Stomach smooth muscle (tissue), 2 donors: ENCODE results near the gene PACSIN3.
A peak's percentile ranks its signal among the peaks of the same experiment; 100 is the strongest.
"Not testable (repeated sequence)": the region's sequence is repeated elsewhere in the genome, so short reads cannot be mapped to it uniquely, and the experiment has no call there.

Experiments used
- H3K27ac ChIP-seq: one replicate; pipeline ENCODE4 v1.7.0; 2013; ENCODE audit warnings: mild to moderate bottlenecking, low read length, inconsistent platforms
- H3K27me3 ChIP-seq, 2 donors: one replicate each; pipeline ENCODE4 v1.7.0; 2013; ENCODE audit warnings: low read length in 2 of 2; ENCODE audit not compliant: insufficient read depth in 2 of 2, control insufficient read depth in 1 of 2
- H3K36me3 ChIP-seq, 2 donors: one replicate each; pipeline ENCODE4 v1.7.0; 2013; ENCODE audit warnings: low read length in 2 of 2; ENCODE audit not compliant: control insufficient read depth in 2 of 2, insufficient read depth in 2 of 2
- H3K4me1 ChIP-seq: one replicate; pipeline ENCODE4 v1.7.0; 2013; ENCODE audit warnings: low read length; ENCODE audit not compliant: control insufficient read depth, insufficient read depth
- H3K4me3 ChIP-seq, 2 donors: one replicate each; pipeline ENCODE4 v1.7.0; 2013; ENCODE audit warnings: low read length in 2 of 2
- H3K9ac ChIP-seq, 2 donors: one replicate each; pipeline ENCODE4 v1.7.0; 2013; ENCODE audit warnings: low read length in 2 of 2, mild to moderate bottlenecking in 1 of 2
- H3K9me3 ChIP-seq, 2 donors: one replicate each; pipeline ENCODE4 v1.7.0; 2013; ENCODE audit warnings: low read length in 2 of 2; ENCODE audit not compliant: control insufficient read depth in 2 of 2
- donor health status: healthy.
- donor health status: Pancreatic carcinoma.

PACSIN3 gene

DNA sequence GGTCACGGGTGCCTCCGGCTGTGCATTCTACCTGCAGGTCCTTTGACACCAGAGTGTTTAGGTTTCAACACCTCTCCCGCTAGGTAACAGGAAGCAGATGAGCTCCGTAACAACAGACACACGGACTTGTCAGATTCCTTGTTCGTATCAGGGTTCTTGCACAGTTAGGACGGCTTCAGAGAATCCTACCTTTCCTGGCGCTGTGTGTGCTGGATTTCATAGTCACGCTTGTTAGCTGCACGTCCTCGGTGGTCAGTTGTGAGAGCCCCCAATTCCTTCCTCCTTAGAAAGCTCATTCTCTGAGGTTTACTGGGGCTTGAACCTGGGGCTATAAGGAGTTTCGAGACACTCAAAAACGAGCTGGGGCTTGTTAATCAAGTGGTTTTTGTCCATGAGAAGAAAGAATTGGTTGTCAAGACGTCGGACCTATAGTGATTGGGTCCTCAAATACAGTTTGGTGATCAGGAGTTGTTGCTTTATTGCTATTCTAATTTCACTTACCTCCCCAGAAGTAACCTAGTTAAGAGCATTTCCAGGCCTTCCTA, 29.2 kb upstream of the PACSIN3 start:
- Histone ChIP-seq H3K36me3 (peaks cover 12% of the 10 kb centered on the region in 2 donors), H3K4me3 (peak overlapping the region; percentile 61 to 93), H3K9ac (peak overlapping the region; percentile 78 to 89), H3K27me3 (no peaks in the 10 kb centered on the region), H3K4me1 (peaks cover 37% of the 10 kb centered on the region), H3K9me3 (no peaks in the 10 kb centered on the region), H3K27ac (peak overlapping the region; percentile 94)

DNA sequence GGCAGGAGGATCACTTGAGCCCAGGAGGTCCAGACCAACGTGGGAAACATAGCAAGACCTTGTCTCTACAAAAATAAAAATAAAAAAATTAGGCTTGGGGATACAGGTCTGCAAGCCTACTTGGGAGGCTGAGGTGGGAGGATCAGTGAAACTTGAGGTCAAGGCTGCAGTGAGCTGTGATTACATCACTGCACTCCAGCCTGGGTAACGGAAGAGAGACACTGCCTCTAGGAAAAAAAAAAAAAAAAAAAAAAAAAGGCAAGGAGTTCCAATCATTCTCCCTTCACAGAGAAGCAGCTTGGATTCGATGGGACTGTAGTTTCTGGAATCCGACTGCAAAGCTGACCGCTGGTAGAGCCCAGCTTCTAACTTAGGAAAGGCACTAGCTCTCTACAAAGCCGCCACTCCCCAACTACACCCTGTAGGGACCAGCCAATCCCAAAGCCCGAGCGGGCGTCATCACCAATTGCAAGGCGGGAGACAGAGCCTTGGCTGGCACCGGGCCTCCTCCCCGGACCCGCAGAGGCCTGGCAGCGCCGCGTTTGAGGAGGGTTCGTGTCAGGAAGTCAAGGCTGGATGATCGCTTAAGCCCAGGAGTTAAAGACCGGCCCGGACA, 27.8 kb upstream of the PACSIN3 start:
- Histone ChIP-seq H3K9ac (peak overlapping the region; percentile 78 to 84), H3K4me3 (peak overlapping the region; percentile 67 to 93), H3K36me3 (peaks cover 5 to 6% of the 10 kb centered on the region in 2 donors), H3K4me1 (peaks cover 33% of the 10 kb centered on the region), H3K27me3 (no peaks in the 10 kb centered on the region), H3K27ac (peak overlapping the region; percentile 94), H3K9me3 (no peaks in the 10 kb centered on the region)

DNA sequence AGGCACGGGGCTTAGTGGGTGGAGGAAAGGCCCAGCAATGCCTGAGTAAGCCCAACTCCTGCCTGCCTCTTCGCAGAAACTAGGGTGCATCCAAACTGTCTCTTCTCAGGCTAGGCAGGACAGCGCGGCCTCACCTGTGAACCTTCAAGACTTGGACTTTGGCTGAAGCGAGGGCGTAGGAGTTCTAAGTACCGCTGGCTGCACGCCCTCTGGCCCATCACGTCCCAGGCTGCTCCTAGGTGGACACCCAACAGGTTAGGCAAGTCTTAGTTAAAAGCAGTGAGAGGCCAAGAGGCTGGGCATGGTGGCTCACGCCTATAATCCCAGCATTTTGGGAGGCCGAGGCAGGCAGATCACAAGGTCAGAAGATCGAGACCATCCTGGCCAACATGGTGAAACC, 26.7 kb upstream of the PACSIN3 start:
- H3K9ac ChIP-seq, result no peak overlapping the region
- peaks cover 30% of the 10 kb centered on the region for H3K4me1 ChIP-seq
- peaks cover 0 to 2% of the 10 kb centered on the region in 2 donors for H3K36me3 ChIP-seq
- H3K4me3 ChIP-seq, result no peak overlapping the region
- no peak overlapping the region for H3K27ac ChIP-seq
- no peaks in the 10 kb centered on the region for H3K9me3 ChIP-seq
- no peaks in the 10 kb centered on the region for H3K27me3 ChIP-seq

DNA sequence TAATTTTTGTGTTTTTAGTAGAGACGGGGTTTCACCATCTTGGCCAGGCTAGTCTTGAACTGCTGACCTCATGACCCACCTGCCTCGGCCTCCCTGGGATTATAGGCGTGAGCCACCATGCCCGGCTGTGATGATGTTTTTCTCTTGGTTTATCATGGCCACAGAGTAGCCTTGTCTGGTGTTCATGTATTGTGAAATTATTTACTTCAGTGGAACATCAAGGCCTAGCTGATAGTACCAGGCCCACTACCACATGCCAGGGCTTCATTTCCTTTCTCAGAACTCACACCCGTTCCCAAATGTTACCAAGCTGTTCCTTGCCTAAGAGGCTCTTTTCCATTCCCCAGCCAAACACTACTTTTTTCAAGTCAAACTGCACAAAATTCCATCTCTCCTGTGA, 22.4 kb upstream of the PACSIN3 start:
- Histone ChIP-seq H3K4me3 (no peak overlapping the region), H3K4me1 (peaks cover 8% of the 10 kb centered on the region), H3K36me3 (no peaks in the 10 kb centered on the region), H3K27me3 (no peaks in the 10 kb centered on the region), H3K9me3 (no peaks in the 10 kb centered on the region), H3K27ac (no peak overlapping the region), H3K9ac (no peak overlapping the region)

DNA sequence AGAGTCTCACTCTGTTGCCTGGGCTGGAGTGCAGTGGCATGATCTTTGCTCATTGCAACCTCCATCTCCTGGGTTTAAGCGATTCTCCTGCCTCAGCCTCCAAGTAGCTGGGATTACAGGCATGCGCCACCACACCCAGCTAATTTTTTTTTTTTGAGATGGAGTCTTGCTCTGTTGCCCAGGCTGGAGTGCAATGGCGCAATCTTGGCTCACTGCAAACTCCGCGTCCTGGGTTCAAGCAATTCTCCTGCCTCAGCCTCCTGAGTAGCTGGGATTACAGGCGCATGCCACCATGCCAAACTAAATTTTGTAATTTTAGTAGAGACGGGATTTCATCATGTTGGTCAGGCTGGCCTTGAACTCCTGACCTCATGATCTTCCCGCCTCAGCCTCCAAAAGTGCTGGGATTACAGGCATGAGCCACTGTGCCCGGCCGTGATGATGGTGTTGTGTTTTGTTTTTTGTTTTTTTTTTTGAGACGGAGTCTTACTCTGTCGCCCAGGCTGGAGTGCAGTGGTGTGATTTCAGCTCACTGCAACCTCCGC, 21.8 kb upstream of the PACSIN3 start:
- H3K9me3 ChIP-seq, H3K4me3 ChIP-seq, H3K36me3 ChIP-seq, H3K9ac ChIP-seq, H3K27ac ChIP-seq, H3K27me3 ChIP-seq, H3K4me1 ChIP-seq: not testable (repeated sequence)

DNA sequence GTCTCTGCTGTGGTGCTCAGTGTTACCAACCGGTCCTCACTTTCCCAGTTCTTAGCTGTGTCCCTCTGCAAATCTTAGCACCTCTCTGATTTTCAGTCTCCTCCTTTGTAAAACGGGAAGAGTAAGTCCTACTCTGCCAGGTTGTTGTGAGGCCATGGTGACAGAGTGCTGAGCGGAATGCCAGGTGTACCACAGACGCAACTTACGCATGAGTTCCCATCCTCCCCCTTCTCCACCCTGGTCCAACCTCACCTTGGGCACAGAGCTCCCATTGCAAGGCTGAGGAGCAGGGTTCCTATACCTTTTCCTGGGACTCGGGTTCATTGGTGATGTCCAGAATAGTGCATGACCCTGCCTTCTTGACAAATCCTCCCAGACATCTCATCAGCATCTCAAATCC, 21.2 kb upstream of the PACSIN3 start:
- H3K4me3 ChIP-seq, result no peak overlapping the region

DNA sequence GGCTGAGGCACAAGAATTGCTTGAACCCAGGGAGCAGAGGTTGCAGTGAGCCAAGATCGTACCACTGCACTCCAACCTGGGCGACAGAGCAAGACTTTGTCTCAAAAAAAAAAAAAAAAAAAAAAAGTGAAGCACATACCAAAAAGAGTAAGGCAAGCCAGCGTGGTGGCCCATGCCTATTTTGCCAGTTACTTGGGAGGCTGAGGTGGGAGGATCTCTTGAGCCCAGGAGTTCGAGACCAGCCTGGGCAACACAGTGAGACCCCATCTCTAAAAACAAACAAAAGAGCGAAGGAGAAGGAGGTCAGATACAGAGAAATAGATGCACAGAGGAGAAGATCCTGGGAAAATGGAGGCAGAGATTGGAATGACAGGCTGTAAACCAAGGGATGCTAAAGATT, 20.3 kb upstream of the PACSIN3 start:
- not testable (repeated sequence) for H3K27ac ChIP-seq, H3K9me3 ChIP-seq, H3K27me3 ChIP-seq, H3K4me1 ChIP-seq, H3K9ac ChIP-seq, H3K36me3 ChIP-seq, H3K4me3 ChIP-seq

More for the DNA sequence above, 21.2 kb upstream of the PACSIN3 start:
- H3K9me3 ChIP-seq, result no peaks in the 10 kb centered on the region
- H3K27ac ChIP-seq, result no peak overlapping the region
- no peaks in the 10 kb centered on the region for H3K27me3 ChIP-seq
- H3K4me1 ChIP-seq, result peaks cover 4% of the 10 kb centered on the region
- no peak overlapping the region for H3K9ac ChIP-seq
- no peaks in the 10 kb centered on the region for H3K36me3 ChIP-seq

DNA sequence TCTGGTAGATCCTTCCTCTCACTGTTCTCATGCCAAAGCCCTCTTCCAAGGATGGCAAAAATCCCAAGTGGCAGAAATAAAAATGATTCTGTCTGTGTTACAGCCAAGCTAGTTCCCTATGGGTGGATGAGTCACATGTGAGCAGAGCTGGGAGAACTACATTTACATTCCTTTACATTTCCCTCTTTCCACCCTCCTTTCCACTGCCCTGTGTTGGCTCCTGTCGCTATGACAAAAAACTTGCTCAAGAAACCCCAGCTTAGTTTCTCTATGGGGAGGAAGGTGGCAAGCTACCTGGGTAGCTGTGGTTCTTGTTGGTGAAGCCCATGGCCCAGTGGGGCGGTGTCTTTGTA, 18.4 kb upstream of the PACSIN3 start:
- H3K9ac ChIP-seq, result no peak overlapping the region
- H3K9me3 ChIP-seq, result no peaks in the 10 kb centered on the region
- H3K27me3 ChIP-seq, result no peaks in the 10 kb centered on the region
- H3K4me3 ChIP-seq, result peak overlapping the region in 1 of 2 donors; percentile 31
- no peaks in the 10 kb centered on the region for H3K36me3 ChIP-seq
- peak overlapping the region; percentile 12 for H3K27ac ChIP-seq
- peaks cover 4% of the 10 kb centered on the region for H3K4me1 ChIP-seq

DNA sequence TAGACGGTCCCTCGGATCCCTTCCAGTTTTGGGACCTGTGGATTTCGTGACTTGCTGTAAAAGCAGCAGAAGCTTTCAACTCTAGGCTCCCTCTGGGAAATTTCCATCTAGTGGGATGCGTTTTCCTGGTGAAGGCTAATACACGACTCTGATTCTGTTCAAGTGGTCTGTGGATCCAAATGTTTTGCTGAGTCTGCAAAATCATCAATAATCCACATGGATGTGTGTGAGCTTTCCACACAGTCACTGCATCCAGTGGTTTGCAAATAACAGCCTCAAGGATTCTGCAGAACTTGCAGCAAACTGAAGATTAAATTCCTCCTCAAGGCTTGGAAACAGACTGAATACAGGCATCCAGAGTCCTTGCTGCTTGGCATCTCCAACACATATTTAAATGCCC, 16.3 kb upstream of the PACSIN3 start:
- no peak overlapping the region for H3K4me3 ChIP-seq
- no peaks in the 10 kb centered on the region for H3K27me3 ChIP-seq
- H3K9me3 ChIP-seq, result no peaks in the 10 kb centered on the region
- no peak overlapping the region for H3K9ac ChIP-seq
- H3K36me3 ChIP-seq, result no peaks in the 10 kb centered on the region
- peaks cover 4% of the 10 kb centered on the region for H3K4me1 ChIP-seq
- H3K27ac ChIP-seq, result no peak overlapping the region

DNA sequence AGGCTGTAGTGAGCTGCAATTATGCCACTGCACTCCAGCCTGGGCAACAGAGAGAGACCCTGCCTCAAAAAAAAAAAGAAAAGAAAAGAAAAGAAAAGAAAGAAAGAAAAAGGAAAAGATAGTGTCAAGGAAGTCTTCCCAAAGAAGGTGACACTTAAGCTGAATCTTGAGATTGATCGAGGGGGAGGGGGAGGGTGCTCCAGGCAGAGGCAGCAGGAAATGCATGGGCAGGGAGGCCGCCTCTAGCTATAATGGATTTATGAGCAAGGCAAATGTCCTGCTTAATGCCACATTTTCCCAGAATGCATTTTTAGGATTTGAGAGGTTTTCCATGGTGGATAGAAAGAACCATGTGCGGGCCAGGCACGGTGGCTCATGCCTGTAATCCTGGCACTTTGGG, 14.8 kb upstream of the PACSIN3 start:
- Histone ChIP-seq H3K9ac (no peak overlapping the region), H3K27me3 (no peaks in the 10 kb centered on the region), H3K9me3 (no peaks in the 10 kb centered on the region), H3K27ac (no peak overlapping the region), H3K4me1 (peaks cover 4% of the 10 kb centered on the region), H3K36me3 (no peaks in the 10 kb centered on the region), H3K4me3 (no peak overlapping the region)

DNA sequence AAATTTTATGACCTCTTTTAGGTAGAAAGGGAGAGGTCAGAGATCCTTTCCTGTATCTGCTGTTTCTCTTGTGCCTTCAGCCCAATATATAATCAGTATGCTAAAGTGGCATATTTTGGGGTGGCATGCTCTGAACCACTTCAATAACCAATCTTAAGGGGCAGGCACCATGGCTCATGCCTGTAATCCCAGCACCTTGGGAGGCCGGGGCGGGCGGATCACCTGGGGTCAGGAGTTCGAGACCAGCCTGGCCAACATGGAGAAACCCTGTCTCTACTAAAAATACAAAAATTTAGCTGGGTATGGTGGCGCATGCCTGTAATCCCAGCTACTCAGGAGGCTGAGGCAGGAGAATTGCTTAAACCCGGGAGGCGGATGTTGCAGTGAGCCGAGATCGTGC, 11.9 kb upstream of the PACSIN3 start:
- H3K36me3 ChIP-seq, H3K4me1 ChIP-seq, H3K9ac ChIP-seq, H3K27ac ChIP-seq, H3K9me3 ChIP-seq, H3K27me3 ChIP-seq, H3K4me3 ChIP-seq: not testable (repeated sequence)
